Kidney (tissue), 14 donors: ENCODE measurements around the gene USH2A. TPM values are rescaled to one million over a fixed set of nuclear protein-coding genes. Genes with fewer than 3 reads are reported as not detected.

Experiments
- DNase-seq, 5 donors: peaks; one replicate each; pipeline ENCODE4 v3.0.0-alpha.2; 2013 to 2020
- FAIRE-seq: peaks from 2 replicates; lab custom pipeline; 2012; peaks lifted over from hg19 to GRCh38; lab: Jason Lieb, UNC
- H3K27ac ChIP-seq, 2 donors: one replicate each; pipeline ENCODE4 v1.7.0; 2013; ENCODE audit warnings: low read depth in 2 of 2, low read length in 2 of 2, inconsistent platforms in 1 of 2
- H3K27me3 ChIP-seq: one replicate; pipeline ENCODE4 v1.7.1; 2013; ENCODE audit warnings: low read length, inconsistent platforms; ENCODE audit not compliant: control insufficient read depth, insufficient read depth
- H3K36me3 ChIP-seq, 3 donors: one replicate each; pipeline versions ENCODE4 v1.7.0 to v1.7.1; 2013; ENCODE audit warnings: low read length in 3 of 3, control low read depth in 1 of 3, inconsistent platforms in 1 of 3; ENCODE audit not compliant: insufficient read depth in 3 of 3, control insufficient read depth in 2 of 3
- H3K4me1 ChIP-seq, 3 donors: one replicate each; pipeline versions ENCODE4 v1.7.0 to v1.7.1; 2013; ENCODE audit warnings: low read length in 3 of 3, inconsistent platforms in 1 of 3, low read depth in 1 of 3; ENCODE audit not compliant: control insufficient read depth in 2 of 3, insufficient read depth in 2 of 3
- H3K4me3 ChIP-seq, 3 donors: one replicate each; pipeline versions ENCODE4 v1.7.0 to v1.8.1; 2013; ENCODE audit warnings: low read length in 3 of 3, control low read depth in 1 of 3, inconsistent platforms in 1 of 3
- H3K9ac ChIP-seq, 3 donors: one replicate each; pipeline versions ENCODE4 v1.7.0 to v1.7.1; 2013; ENCODE audit warnings: low read length in 3 of 3, control low read depth in 1 of 3, inconsistent platforms in 1 of 3
- H3K9me3 ChIP-seq, 3 donors: one replicate each; pipeline versions ENCODE4 v1.7.0 to v1.7.1; 2013; ENCODE audit warnings: low read length in 3 of 3, control low read depth in 1 of 3, inconsistent platforms in 1 of 3; ENCODE audit not compliant: control insufficient read depth in 2 of 3, insufficient read depth in 1 of 3
- intact Hi-C: fragments of 100-400 bp; cut with DNase I; formaldehyde crosslinking; loops from one replicate; pipeline ENCODE4 v1.11.1; 2022
- polyA plus RNA-seq: library from polyadenylated mRNA; stranded (reverse); fragments of 350-450 nt; fragmentation: Illumina TruSeq; extraction: RNeasy Lipid Tissue Mini Kit (QIAGEN cat#74804); gene quantifications from one replicate; pipeline ENCODE4 v1.2.3, GENCODE V29; 2014; ENCODE audit warnings: low read depth, low replicate concordance; ENCODE audit not compliant: insufficient read depth
- total RNA-seq: library from RNA; stranded (reverse); fragmentation: NEBNext Ultra II Directional; extraction: Animal tissue kit (Norgen Biotek cat#: 25700); gene quantifications from one replicate; pipeline ENCODE4 v1.2.1, GENCODE V29; 2021
- TF ChIP-seq, protein P1 (sequence below): IDR thresholded peaks from 3 replicates; pipeline ENCODE4 v1.5.1; 2012; ENCODE audit warnings: mild to moderate bottlenecking, moderate library complexity, borderline replicate concordance; ENCODE audit not compliant: insufficient read depth; ENCODE audit errors: extremely low read depth
- donor health status: control.
- donor health status: control.
- donor health status: control.
- donor health status: control.
- donor health status: control.
- donor health status: DM: yes; HTN: yes; CAD: no.
- donor health status: Normal renal cell carcinoma (clear cell type).

Gene USH2A
- total and polyA plus RNA-seq, 2 donors from 2014 or later: 0.06 TPM; not detected in 1

DNA sequence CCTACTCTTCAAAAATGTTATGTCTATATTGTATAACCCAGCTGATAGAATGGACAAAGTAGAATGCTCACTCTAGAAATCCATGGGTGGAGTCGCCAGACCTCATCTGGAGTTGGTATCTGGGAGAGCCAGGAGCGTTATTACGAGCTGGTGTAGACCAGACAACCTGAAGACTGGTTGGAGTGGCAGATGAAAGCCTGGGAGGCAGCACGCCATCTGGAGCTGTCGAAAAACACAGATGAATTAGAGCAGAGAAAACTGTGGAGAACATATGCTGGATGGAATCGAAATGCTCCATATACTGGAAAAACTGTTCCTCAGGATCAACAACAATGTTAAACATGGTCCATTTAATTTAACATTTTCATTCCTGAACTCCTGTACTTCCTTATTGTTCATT lies 522.6 kb downstream of the USH2A start:
- intact Hi-C loops: no loop called here
- DNase-seq (no peak), FAIRE-seq (no peak)
- no peak overlapping the region for H3K4me3 ChIP-seq
- H3K9me3 ChIP-seq: no peaks in the 10 kb centered on the region
- no peaks in the 10 kb centered on the region for H3K36me3 ChIP-seq
- H3K27ac ChIP-seq: no peak overlapping the region
- no peaks in the 10 kb centered on the region for H3K4me1 ChIP-seq
- TF ChIP-seq, protein P1, sequence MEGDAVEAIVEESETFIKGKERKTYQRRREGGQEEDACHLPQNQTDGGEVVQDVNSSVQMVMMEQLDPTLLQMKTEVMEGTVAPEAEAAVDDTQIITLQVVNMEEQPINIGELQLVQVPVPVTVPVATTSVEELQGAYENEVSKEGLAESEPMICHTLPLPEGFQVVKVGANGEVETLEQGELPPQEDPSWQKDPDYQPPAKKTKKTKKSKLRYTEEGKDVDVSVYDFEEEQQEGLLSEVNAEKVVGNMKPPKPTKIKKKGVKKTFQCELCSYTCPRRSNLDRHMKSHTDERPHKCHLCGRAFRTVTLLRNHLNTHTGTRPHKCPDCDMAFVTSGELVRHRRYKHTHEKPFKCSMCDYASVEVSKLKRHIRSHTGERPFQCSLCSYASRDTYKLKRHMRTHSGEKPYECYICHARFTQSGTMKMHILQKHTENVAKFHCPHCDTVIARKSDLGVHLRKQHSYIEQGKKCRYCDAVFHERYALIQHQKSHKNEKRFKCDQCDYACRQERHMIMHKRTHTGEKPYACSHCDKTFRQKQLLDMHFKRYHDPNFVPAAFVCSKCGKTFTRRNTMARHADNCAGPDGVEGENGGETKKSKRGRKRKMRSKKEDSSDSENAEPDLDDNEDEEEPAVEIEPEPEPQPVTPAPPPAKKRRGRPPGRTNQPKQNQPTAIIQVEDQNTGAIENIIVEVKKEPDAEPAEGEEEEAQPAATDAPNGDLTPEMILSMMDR: no peak
- no peaks in the 10 kb centered on the region for H3K27me3 ChIP-seq
- H3K9ac ChIP-seq: no peak overlapping the region

DNA sequence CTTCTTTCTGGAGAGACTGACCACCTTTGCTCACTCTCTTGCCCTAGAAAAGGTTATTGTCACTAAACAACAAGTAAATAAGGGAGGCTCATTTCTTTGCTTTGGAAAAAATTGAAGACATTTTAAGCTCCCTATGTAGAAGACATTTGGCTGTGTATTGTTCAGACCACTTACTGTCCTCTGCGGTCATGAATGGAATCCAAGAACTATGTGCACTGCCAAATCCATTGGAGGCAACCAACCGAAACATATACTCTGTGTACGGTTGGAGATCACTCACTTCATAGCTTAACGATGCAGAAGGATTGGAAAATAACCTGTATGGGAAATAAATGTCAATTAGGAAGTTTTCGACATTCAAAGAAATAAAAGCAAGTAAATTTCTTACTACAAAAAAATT lies 523.3 kb downstream of the USH2A start:
- no peak for DNase-seq
- no peak overlapping the region for H3K9ac ChIP-seq
- no peak for FAIRE-seq
- H3K27ac ChIP-seq: no peak overlapping the region
- no peaks in the 10 kb centered on the region for H3K9me3 ChIP-seq
- no peaks in the 10 kb centered on the region for H3K27me3 ChIP-seq
- TF ChIP-seq, protein P1: no peak
- no peaks in the 10 kb centered on the region for H3K4me1 ChIP-seq
- H3K4me3 ChIP-seq: no peak overlapping the region
- intact Hi-C loops: no loop called here
- H3K36me3 ChIP-seq: no peaks in the 10 kb centered on the region

DNA sequence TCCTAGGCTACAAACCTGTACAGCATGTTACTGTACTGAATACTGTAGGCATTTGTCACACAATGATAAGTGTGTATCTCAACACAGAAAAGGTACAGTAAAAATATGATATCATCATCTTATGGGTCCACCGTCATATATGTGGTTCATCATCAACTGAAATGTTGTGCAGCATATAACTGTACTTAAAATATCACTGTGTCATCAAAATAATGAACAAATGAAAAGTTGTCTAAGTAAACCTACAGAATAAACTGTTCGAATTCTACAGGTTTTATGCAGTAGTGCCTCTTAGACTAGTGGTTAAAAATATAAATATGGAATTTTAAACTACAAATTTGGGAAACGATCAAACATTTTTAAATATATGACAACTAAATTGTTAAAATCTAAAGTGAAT lies 527.4 kb downstream of the USH2A start:
- DNase-seq (no peak), FAIRE-seq (no peak)

More for the DNA sequence above, 527.4 kb downstream of the USH2A start:
- TF ChIP-seq, protein P1: no peak
- intact Hi-C loops: no loop called here
- Histone ChIP-seq H3K36me3 (no peaks in the 10 kb centered on the region), H3K4me1 (no peaks in the 10 kb centered on the region), H3K27me3 (no peaks in the 10 kb centered on the region), H3K9ac (no peak overlapping the region), H3K9me3 (no peaks in the 10 kb centered on the region), H3K27ac (no peak overlapping the region), H3K4me3 (no peak overlapping the region)
